ENCODE data around the gene ENPP6. TPM values are rescaled to one million over a fixed set of nuclear protein-coding genes. Genes with fewer than 3 reads are reported as not detected.

ENPP6 gene
- total RNA-seq, 4 donors from 2014 or later: 0.45 TPM; not detected in 3

DNA sequence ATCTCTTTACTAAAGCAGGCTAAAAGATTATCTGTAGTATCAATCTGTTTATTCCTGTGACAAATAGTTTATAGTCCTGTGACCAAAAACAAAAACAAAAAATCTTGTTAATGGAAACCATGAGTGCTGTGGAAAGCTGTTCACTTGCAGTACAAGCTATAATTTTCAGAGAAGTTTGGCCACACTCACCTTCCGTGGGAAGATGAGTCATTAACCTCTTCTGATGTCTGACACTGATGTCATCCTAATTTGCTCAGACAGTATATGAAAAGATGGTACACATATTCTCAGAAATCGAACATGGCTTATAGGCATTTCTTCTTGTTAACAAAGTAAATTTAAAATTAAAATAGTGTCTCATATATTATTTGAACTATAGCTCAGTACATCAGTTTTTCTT is 19.9 kb upstream of the ENPP6 start:
- Histone ChIP-seq H3K27me3 (no peaks in the 10 kb centered on the region), H3K9me3 (no peaks in the 10 kb centered on the region), H3K36me3 (no peaks in the 10 kb centered on the region), H3K4me1 (no peaks in the 10 kb centered on the region), H3K4me3 (replicated peaks in 1 of 3) (no peak overlapping the region), H3K27ac (no peak overlapping the region)
- intact Hi-C loops (cut with DNase I): no loop called here
- DNase-seq: no peak
- TF ChIP-seq, protein P1, sequence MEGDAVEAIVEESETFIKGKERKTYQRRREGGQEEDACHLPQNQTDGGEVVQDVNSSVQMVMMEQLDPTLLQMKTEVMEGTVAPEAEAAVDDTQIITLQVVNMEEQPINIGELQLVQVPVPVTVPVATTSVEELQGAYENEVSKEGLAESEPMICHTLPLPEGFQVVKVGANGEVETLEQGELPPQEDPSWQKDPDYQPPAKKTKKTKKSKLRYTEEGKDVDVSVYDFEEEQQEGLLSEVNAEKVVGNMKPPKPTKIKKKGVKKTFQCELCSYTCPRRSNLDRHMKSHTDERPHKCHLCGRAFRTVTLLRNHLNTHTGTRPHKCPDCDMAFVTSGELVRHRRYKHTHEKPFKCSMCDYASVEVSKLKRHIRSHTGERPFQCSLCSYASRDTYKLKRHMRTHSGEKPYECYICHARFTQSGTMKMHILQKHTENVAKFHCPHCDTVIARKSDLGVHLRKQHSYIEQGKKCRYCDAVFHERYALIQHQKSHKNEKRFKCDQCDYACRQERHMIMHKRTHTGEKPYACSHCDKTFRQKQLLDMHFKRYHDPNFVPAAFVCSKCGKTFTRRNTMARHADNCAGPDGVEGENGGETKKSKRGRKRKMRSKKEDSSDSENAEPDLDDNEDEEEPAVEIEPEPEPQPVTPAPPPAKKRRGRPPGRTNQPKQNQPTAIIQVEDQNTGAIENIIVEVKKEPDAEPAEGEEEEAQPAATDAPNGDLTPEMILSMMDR (IDR thresholded peaks at IDR 0.05): no peak
- WGBS, 2 donors: 67 to 76% methylated on average over 2 of the region's 2 CpGs

- H3K4me1 ChIP-seq: no peaks in the 10 kb centered on the region
- 73 to 81% methylated on average over 3 of the region's 3 CpGs for WGBS, 2 donors
- no peaks in the 10 kb centered on the region for H3K36me3 ChIP-seq
- H3K27ac ChIP-seq: no peak overlapping the region
- no peaks in the 10 kb centered on the region for H3K9me3 ChIP-seq
- DNase-seq: no peak
- H3K4me3 ChIP-seq (replicated peaks in 1 of 3): no peak overlapping the region
- no peaks in the 10 kb centered on the region for H3K27me3 ChIP-seq
- no peak for TF ChIP-seq POLR2A (IDR thresholded peaks at IDR 0.05)
- TF ChIP-seq, protein P1 (IDR thresholded peaks at IDR 0.05): no peak
- intact Hi-C loops (cut with DNase I): no loop called here
Measured at GRCh38 chr4:184235526-184235925, 17.9 kb upstream of the ENPP6 start.

GRCh38 chr4:184234155-184234554 is 16.5 kb upstream of the ENPP6 start:
- intact Hi-C loops (cut with DNase I): no loop called here
- H3K27ac ChIP-seq: no peak overlapping the region

DNA sequence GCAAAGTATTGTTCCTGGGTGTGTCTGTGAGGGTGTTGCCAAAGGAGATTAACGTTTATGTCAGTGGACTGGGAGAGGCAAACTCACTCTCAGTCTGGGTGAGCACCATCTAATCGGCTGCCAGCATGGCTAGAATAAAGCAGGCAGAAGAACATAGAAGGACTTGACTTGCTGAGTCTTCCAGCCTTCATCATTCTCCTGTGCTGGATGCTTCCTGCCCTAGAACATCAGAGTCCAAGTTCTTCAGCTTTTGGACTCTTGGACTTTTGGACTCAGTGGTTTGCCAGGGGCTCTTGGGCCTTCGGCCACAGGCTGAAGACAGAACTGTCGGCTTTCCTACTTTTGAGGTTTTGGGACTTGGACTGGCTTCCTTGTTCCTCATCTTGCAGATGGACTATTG is 15.3 kb upstream of the ENPP6 start:
- DNase-seq: no peak
- Histone ChIP-seq H3K36me3 (no peaks in the 10 kb centered on the region), H3K9me3 (no peaks in the 10 kb centered on the region), H3K4me1 (no peaks in the 10 kb centered on the region), H3K27ac (no peak overlapping the region), H3K27me3 (no peaks in the 10 kb centered on the region), H3K4me3 (replicated peaks in 1 of 3) (no peak overlapping the region)
- no peak for TF ChIP-seq POLR2A (IDR thresholded peaks at IDR 0.05)
- TF ChIP-seq, protein P1 (IDR thresholded peaks at IDR 0.05): no peak
- intact Hi-C loops (cut with DNase I): no loop called here
- 81 to 87% methylated on average over 4 of the region's 4 CpGs for WGBS, 2 donors

More at GRCh38 chr4:184234155-184234554, 16.5 kb upstream of the ENPP6 start:
- Histone ChIP-seq H3K4me3 (replicated peaks in 1 of 3) (no peak overlapping the region), H3K36me3 (no peaks in the 10 kb centered on the region), H3K27me3 (no peaks in the 10 kb centered on the region), H3K9me3 (no peaks in the 10 kb centered on the region), H3K4me1 (no peaks in the 10 kb centered on the region)
- TF ChIP-seq POLR2A (IDR thresholded peaks at IDR 0.05): no peak
- TF ChIP-seq, protein P1 (IDR thresholded peaks at IDR 0.05): no peak
- WGBS, 2 donors: 89 to 90% methylated on average over 4 of the region's 4 CpGs
- DNase-seq: no peak

GRCh38 chr4:184232202-184232601 is 14.5 kb upstream of the ENPP6 start:
- WGBS, 2 donors: 64 to 73% methylated on average over 1 of the region's 1 CpG
- no peak for DNase-seq
- intact Hi-C loops (cut with DNase I): no loop called here
- Histone ChIP-seq H3K4me3 (replicated peaks in 1 of 3) (no peak overlapping the region), H3K36me3 (no peaks in the 10 kb centered on the region), H3K27ac (no peak overlapping the region), H3K4me1 (no peaks in the 10 kb centered on the region), H3K9me3 (no peaks in the 10 kb centered on the region), H3K27me3 (no peaks in the 10 kb centered on the region)
- TF ChIP-seq, protein P1 (IDR thresholded peaks at IDR 0.05): no peak
- no peak for TF ChIP-seq POLR2A (IDR thresholded peaks at IDR 0.05)
